Vagina (tissue), 2 donors: ENCODE results near the gene TRMU.

Experiments
- POLR2A ChIP-seq, 2 donors: fragments of 450-650 bp; IDR thresholded peaks; one replicate each; pipeline ENCODE4 v1.6.1; 2017; ENCODE audit warnings: antibody characterized with exemption in 2 of 2, mild to moderate bottlenecking in 2 of 2, moderate library complexity in 2 of 2
- TF ChIP-seq, protein P1 (sequence below), 3 experiments: fragments of 450-650 bp in 2 of 3; fragments of 200-600 bp in 1 of 3; sonication (generic) in 1 of 3; IDR thresholded peaks; one replicate each; pipeline ENCODE4 v1.5.1; 2017 to 2019; ENCODE audit warnings: antibody characterized with exemption in 3 of 3, mild to moderate bottlenecking in 2 of 3, moderate library complexity in 2 of 3

GRCh38 chr22:46308283-46308988, 27.1 kb upstream of the TRMU start:
- TF ChIP-seq, protein P1, sequence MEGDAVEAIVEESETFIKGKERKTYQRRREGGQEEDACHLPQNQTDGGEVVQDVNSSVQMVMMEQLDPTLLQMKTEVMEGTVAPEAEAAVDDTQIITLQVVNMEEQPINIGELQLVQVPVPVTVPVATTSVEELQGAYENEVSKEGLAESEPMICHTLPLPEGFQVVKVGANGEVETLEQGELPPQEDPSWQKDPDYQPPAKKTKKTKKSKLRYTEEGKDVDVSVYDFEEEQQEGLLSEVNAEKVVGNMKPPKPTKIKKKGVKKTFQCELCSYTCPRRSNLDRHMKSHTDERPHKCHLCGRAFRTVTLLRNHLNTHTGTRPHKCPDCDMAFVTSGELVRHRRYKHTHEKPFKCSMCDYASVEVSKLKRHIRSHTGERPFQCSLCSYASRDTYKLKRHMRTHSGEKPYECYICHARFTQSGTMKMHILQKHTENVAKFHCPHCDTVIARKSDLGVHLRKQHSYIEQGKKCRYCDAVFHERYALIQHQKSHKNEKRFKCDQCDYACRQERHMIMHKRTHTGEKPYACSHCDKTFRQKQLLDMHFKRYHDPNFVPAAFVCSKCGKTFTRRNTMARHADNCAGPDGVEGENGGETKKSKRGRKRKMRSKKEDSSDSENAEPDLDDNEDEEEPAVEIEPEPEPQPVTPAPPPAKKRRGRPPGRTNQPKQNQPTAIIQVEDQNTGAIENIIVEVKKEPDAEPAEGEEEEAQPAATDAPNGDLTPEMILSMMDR (IDR thresholded peaks at IDR 0.05): no peak
- TF ChIP-seq POLR2A (IDR thresholded peaks at IDR 0.05): no peak
